Cerebellar nuclear complex (tissue), 1 donor: ENCODE data around the gene POLDIP3.
"Not testable (repeated sequence)": the region's sequence is repeated elsewhere in the genome, so short reads cannot be mapped to it uniquely, and the experiment has no call there.

Experiments
- DNase-seq, 2 experiments: peaks; one replicate each; lab custom pipeline; 2025; lab: John Stamatoyannopoulos, UW

The POLDIP3 gene

GRCh38 chr22:42586381-42586780 is 28.3 kb downstream of the POLDIP3 start:
- DNase-seq, result no peak

DNA sequence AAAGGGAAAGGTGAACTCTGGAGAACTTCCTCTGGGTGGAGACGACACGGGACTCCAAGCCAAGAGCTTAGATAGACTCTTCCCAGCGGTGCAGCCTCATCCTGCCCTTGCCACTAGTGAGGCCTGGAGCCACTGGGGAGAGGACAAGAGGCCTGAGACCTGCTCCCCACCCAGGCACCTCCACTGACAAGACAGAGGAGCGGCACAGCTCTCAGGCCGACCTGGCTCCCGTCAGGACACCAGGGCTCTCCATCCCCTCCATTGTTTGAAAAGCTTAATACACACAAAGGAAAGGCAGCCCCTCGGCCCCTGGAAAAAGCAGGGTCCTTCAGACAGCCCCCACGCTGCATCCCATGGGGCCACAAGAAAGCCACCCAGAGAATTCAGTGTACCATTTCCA is 29.6 kb downstream of the POLDIP3 start:
- DNase-seq, result no peak

DNA sequence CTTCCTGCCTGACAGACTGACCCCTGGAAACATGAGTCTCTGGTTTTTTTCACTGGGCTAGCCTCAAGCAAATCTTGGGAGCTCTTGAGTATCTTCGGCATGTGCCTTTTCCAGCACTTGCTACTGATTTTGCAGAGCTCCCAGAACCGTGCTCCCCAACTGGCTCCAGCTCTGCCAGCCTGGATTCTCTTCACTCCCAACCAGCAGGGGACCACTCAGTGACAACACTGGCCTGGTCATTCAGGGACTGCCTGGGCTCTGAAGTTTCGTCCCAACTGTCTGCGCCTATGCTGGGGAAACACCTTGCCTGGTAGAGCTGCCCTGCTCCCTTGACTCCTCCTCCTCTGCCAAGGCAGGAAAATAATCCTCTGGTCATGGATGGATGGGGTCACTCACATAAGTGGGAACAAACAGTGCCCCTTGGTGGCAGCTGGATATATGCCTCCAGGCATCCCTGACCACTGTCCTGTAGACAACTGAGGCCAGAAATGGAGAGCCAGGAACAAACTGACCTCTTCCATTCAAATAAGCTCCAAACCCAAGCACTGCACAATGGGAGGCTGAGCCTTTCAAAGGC is 30.2 kb downstream of the POLDIP3 start:
- no peak for DNase-seq

DNA sequence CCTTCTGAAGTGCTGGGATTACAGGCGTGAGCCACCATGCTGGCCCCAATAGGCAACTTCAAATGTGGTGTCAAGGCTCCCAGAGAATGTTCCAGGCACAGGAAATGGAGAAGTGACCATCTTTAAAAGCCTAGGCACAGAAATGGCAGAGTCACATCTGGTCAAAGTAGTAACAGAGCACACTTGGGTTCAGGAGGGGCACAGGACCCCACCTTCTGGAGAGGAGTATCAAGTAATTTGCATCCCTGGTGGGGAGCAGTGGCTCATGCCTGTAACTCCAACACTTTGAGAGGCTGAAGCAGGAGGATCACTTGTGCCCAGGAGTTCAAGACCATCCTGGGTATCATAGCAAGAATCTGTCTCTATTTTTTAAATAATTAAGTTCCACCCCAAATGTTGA is 31.7 kb downstream of the POLDIP3 start:
- DNase-seq, result no peak

- DNase-seq, result peak in 1 of 2 experiments; percentile 24
Measured at GRCh38 chr22:42581762-42582716, 32.6 kb downstream of the POLDIP3 start.

- not testable (repeated sequence) for DNase-seq
Measured at GRCh38 chr22:42581194-42581761, 33.4 kb downstream of the POLDIP3 start.

GRCh38 chr22:42580040-42580439 is 34.6 kb downstream of the POLDIP3 start:
- DNase-seq, result not testable (repeated sequence)

DNA sequence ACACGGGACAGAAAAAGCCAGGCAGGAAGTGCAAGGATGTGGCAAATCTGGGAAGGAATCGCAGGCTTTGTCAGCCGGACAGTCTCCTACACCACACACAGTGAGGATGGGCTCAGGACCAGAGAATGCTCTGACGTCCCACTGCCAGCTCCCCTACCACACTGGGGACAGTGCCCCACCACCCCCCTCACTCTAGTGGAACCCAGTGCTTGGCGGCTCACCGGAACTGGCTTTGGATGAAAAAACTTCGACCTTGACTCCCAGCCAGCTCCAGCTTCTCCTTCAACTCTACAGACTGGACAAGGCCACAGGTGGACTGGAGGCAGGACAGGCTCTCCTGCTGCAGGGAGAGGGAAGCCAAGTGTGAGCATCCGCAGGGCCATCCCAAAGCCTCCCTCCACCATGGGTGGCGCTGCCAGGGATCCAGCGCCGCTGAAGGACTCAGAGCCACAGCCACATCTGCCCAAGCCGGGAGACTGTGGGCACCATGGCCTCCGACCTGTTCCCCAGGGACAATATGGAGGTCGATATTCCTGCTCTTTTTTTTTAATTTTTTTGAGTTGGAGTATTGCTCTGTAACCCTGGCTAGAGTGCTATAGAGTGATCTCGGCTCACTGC is 37.0 kb downstream of the POLDIP3 start:
- no peak for DNase-seq

- not testable (repeated sequence) for DNase-seq
Measured at GRCh38 chr22:42577141-42577540, 37.5 kb downstream of the POLDIP3 start.

DNA sequence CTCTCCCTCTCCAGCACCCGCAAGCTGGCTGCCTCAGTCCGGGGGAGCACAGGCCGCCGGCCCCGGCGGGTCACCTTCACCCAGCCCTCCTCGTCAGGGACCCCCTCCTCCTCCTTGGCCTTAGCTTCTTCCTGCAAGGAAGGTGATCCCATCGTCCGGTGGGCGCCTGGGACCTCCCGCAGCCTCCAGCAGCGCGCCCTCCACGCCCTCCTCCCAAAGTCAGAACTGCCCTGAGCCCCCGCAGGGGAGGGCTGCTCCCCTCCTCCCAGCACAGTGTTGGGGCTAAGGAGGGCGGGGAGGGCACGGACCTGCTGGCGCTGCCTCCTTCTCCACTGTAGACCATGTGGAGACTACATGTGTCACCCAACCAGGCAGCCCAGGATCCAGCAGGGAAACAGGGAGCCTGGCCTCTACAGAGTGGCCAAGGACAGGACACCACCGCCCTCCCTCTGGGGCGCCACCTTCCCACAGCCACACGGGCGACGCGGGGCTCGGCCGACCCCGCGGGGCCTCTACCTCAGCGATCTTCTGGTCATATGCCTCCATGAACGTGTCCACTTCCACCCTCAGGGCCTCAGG is 38.6 kb downstream of the POLDIP3 start:
- DNase-seq, result not testable (repeated sequence)

- DNase-seq, result not testable (repeated sequence)
Measured at GRCh38 chr22:42574468-42574867, 40.2 kb downstream of the POLDIP3 start.

DNA sequence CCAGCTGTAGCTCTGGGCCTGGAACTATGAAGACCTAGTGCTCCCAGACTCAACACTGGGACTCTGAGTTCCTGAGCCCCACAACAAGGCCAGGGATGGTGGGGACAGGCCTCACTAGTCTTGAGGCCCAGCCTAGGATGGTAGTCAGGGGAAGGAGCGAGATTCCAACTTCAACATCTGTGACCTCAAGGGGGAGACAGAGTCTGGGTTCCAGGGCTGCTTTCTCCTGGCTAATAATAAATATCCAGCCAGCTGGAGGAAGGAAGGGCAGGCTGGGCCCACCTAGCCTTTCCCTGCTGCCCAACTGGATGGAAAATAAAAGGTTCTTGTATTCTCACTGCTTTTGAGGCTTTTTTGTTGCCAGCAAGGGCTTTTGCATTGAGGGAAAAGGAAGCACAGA is 40.6 kb downstream of the POLDIP3 start:
- DNase-seq, result not testable (repeated sequence)

DNA sequence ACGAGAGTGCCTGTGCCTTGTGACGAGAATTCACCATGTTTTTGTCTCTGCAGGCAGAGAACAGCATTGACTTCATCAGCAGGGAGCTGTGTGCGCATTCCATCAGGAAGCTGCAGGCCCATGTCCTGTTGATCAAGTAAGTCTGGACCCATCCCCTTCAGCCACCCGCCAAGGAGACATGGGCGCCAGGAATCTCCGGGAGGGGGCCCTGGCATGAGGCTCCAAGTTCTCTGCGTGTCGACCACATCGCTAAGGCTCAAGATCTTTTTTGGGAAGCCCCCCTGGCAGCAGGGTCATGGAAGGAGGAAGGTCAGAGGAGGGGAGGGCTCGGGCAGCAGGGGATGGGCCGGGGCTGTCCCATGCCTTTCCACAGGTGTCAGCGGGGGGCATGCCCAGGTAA is 43.6 kb downstream of the POLDIP3 start:
- not testable (repeated sequence) for DNase-seq

DNA sequence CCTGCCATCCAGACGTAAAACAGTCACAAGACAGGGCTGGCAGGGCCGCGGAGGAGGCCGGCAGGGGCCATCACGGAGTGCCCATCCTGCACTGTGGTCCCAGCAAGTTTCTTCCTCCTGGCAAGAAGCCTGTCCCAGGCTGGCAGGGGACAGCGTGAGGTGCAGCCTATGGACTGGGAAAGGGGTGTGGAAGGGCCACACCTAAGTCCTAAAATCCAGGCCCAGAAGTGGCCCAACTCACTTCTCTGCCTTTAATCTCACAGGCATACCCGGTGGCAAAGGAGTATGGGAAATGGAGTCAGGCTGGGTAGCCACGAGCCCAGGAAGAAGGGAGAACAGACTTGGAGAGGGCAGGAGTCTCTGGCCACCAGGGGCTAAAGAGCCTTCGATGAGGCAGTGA is 44.1 kb downstream of the POLDIP3 start:
- not testable (repeated sequence) for DNase-seq

DNA sequence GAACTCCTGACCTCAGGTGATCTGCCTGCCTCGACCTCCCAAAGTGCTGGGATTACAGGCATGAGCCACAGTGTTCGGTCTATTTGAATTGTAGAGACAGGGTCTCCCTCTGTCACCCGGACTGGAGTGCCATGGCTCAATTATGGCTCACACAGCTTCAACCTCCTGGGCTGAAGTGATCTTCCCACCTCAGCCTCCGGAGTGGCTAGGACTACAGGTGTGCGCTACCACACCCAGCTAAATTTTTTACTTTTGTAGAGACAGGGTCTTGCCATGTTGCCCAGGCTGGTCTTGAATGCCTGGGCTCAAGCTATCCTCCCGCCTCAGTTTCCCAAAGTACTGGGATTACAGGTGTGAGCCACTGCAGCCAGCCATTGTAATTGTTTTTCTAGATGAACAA is 46.7 kb downstream of the POLDIP3 start:
- not testable (repeated sequence) for DNase-seq

DNA sequence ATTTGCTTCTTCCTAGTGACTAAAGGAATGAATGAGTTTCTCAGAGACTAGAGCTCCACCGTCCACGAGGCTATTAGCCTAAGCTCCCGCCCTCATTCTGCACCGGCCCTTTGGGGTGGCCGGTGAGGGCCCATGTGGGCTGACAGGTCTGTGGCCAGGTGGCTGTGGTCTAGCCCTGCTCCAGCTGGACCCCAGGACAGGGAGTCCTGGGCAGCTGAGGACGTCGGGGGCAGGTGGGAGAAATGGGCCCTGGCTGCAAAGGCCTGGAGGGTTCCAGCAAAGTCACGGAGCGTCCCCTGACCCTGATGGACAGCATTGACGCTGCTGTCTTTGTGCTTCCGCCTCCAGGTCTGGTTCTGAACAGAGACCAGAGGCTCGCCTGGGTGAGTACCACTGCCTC is 48.7 kb downstream of the POLDIP3 start:
- no peak for DNase-seq

DNA sequence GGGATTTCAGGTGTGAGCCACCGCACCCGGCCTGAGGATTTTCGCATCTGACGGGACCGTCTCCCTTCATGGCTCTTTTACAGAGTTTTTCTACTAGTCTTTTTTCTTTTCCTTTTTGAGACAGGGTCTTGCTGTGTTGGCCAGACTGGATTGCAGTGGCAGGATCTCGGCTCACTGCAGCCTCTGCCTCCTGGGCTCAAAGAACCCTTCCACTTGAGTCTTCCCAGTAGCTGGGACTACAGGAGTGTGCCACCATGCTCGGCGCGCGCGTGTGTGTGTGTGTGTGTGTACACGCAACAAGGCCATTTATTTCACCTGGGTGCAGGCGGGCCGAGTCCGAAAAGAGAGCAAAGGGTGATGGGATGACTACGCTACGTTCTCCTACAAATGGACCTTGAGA is 50.0 kb downstream of the POLDIP3 start:
- no peak for DNase-seq

- not testable (repeated sequence) for DNase-seq
Measured at GRCh38 chr22:42563943-42564342, 50.7 kb downstream of the POLDIP3 start.

DNA sequence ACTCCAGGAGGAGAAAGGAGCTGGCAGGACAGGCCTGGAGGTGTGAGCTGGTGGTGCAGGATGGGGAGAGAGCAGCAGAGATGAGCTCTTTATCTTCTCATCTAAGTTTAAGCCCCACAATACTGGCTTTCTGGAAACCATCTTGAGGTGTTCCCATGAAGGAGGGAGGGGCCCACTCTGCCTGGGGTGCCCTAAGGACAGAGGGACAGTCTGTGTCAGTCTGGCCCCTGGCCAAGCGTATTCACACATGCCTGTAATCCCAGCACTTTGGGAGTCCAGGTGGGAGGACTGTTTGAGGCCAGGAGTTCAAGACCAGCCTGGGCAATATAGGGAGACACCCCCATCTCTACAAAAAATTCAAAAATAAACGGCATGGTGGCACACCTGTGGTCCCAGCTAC is 52.0 kb downstream of the POLDIP3 start:
- no peak for DNase-seq

DNA sequence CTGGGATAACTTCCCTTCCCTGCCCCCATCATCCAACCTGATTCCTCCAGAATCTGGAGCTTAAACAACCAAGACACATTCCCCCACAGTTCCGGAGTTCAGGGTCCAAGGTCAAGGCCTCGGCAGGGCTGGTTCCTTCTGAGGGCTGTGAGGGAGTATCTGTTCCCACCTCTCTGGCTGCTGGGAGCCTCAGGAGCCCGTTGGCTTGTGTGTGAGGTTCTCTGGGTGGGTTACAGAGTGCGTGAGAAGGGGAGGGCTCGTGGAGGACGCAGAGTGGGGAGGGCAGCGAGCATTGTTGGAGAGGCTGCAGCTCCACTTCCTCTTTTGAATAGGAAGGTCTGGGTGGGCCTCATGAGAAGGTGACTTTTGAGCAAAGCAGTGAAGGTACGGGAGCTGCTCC is 52.4 kb downstream of the POLDIP3 start:
- DNase-seq, result no peak

DNA sequence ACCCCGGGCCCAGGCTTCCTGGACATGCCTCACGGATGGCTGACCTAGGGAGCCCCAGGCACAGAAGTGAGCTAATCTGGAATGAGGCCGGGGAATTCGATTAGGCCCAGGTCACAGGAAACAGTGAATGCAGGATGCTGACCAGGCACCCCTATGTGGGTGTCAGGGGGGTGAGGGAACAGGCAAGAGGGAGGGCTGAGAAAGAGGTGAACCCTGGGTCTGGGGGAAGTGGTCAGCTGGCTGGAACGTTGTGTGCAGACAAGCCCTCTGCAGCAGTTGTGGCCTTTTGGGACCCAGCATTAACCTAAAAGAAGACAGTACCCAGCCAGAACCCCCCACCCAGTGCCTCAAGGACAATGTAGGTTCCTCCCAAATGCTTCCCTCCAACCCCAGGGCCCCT is 52.8 kb downstream of the POLDIP3 start:
- no peak for DNase-seq

- DNase-seq, result no peak
Measured at GRCh38 chr22:42560781-42561180, 53.9 kb downstream of the POLDIP3 start.
